Skeletal muscle satellite cell (primary cell): Measurements from ENCODE around the gene ASB1.
"Not testable (repeated sequence)": the region's sequence is repeated elsewhere in the genome, so short reads cannot be mapped to it uniquely, and the experiment has no call there.

Experiments used
- H3K27me3 ChIP-seq: 2 replicates; pipeline ENCODE4 v1.7.0; 2013; ENCODE audit warnings: low read length; ENCODE audit not compliant: control insufficient read depth, insufficient read depth
- H3K36me3 ChIP-seq: 2 replicates; pipeline ENCODE4 v1.7.0; 2013; ENCODE audit warnings: mild to moderate bottlenecking, control low read depth, low read length; ENCODE audit not compliant: insufficient read depth
- H3K4me1 ChIP-seq: 2 replicates; pipeline ENCODE4 v1.7.0; 2013; ENCODE audit warnings: low read length; ENCODE audit not compliant: control insufficient read depth, insufficient read depth
- H3K4me2 ChIP-seq: 2 replicates; pipeline ENCODE4 v1.7.0; 2013; ENCODE audit warnings: mild to moderate bottlenecking, low read length
- H3K4me3 ChIP-seq: 2 replicates; pipeline ENCODE4 v1.7.0; 2013; ENCODE audit warnings: low read length
- H3K9ac ChIP-seq: 2 replicates; pipeline ENCODE4 v1.7.0; 2013; ENCODE audit warnings: mild to moderate bottlenecking, low read depth, low read length, moderate library complexity
- H3K9me3 ChIP-seq: replicated peaks from 2 replicates; pipeline ENCODE4 v1.7.0; 2013; ENCODE audit warnings: mild to moderate bottlenecking, control low read depth, low read length

The ASB1 gene

DNA sequence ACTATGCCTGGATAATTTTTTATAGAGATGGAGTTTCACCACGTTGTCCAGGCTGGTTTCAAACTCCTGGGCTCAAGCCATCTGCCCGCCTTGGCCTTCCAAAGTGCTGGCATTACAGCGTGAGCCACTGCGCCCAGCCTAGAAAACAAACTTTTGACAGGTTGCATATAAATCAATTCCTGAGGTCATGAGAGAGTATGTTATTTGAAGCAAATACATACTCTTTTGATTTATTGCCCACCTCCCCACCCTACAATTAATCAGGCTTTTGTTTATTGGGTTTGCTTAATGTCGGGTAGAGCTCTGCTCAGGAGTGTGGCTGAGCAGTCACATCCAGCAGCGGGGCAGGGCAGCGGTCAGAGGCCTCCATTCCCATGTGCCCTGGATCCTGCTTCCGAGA is 37.9 kb upstream of the ASB1 start:
- Histone ChIP-seq H3K4me2 (no peak overlapping the region), H3K27me3 (no peaks in the 10 kb centered on the region), H3K4me3 (no peak overlapping the region), H3K4me1 (no peaks in the 10 kb centered on the region), H3K9ac (no peak overlapping the region), H3K9me3 (no peaks in the 10 kb centered on the region), H3K36me3 (no peaks in the 10 kb centered on the region)

DNA sequence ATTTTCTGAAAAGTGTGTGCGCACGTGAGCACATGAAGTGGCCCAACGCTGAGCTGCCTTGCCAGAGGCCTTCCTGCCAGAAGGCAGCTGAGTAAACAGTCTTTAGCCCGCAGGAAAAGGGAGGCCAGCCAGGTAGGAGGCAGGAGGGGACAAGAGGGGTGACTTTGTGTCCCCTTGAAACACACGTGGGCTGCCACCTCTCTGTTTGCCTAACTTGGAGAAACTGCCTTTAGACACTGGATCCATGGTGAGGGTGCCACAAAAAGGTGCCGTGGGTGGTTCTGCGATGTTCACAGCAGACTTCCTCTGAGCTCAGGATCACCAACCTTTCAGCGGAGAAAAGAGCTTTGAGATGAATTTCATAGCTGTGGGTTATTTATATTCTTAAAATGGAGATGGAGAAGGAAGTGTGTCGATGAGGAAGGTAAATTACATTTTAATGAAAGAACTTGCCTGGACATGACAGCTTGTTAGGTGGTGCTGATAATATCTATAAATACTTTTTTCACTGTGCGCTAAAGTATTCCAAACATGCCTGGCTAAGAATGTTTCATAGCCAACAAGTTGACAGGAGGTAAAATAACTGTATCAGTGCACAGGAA is 36.6 kb upstream of the ASB1 start:
- no peak overlapping the region for H3K4me2 ChIP-seq
- H3K27me3 ChIP-seq: no peaks in the 10 kb centered on the region
- H3K4me3 ChIP-seq: no peak overlapping the region
- no peaks in the 10 kb centered on the region for H3K9me3 ChIP-seq
- no peaks in the 10 kb centered on the region for H3K4me1 ChIP-seq
- H3K9ac ChIP-seq: no peak overlapping the region
- H3K36me3 ChIP-seq: no peaks in the 10 kb centered on the region

DNA sequence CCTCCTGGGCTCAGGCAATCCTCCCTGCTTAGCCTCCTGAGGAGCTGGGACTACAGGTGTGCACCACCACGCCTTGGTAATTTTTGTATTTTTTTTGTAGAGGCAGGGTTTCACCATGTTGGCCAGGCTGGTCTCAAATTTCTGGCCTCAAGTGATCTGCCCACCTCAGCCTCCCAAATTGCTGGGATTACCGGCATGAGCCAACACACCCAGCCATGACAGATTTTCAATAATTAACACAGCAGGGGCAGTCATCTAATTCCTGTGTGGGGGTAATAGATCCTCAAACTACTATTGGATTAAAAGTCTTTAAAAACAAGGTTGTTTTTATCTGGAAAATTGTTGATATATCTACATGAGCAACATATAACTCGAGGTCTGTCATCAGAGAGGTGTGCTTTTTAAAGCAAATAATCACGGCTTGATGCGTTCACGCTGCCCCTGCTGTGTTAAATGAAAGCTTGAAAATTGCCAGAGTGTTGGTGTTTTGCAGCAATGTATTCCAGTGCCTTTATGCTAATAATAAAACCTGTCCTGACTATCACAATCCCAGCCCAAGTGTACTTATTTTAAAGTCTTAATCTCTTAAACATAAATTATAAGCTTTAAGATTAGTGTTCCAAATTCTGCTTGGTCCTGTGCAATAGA is 35.6 kb upstream of the ASB1 start:
- Histone ChIP-seq H3K9me3 (no peaks in the 10 kb centered on the region), H3K27me3 (no peaks in the 10 kb centered on the region), H3K36me3 (no peaks in the 10 kb centered on the region), H3K4me1 (no peaks in the 10 kb centered on the region), H3K9ac (no peak overlapping the region), H3K4me2 (no peak overlapping the region), H3K4me3 (no peak overlapping the region)

DNA sequence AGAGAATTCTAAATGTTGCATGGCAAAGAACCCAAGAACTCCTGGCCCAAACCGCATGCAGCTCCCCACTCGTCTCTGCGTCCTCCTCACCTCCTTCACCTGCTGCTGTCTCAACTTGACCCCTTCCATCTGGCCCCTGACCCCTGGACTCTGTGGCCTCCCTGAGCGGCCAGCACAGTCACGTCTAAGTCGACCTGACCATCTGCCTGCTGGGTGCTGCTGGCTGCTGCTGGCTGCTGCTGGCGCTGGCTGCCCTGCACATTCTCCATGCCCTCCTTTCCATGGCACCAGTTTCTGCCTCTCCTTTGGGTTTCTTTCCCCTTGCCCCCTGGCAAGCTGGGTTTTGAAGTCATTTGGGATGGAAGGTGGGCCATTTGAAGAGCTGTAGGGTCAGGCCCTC is 30.1 kb upstream of the ASB1 start:
- Histone ChIP-seq H3K9ac (no peak overlapping the region), H3K4me1 (no peaks in the 10 kb centered on the region), H3K27me3 (no peaks in the 10 kb centered on the region), H3K4me2 (no peak overlapping the region), H3K9me3 (no peaks in the 10 kb centered on the region), H3K4me3 (no peak overlapping the region), H3K36me3 (peaks cover 11% of the 10 kb centered on the region)

DNA sequence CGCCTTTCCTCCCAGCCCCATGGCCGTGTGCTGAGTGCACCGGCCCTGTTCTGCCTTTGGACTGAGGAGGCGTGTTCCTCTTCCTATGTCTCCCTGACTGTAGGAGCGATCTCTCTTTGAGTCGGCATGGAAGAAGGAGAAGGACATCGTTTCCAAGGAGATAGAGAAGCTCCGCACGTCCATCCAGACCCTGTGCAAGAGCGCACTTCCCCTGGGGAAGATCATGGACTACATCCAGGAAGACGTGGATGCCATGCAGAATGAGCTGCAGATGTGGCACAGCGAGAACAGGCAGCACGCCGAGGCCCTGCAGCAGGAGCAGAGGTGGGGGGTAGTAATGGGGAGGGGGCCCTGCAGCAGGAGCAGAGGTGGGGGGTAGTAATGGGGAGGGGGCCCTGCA is 29.4 kb upstream of the ASB1 start:
- no peak overlapping the region for H3K4me2 ChIP-seq
- no peaks in the 10 kb centered on the region for H3K9me3 ChIP-seq
- H3K27me3 ChIP-seq: no peaks in the 10 kb centered on the region
- H3K4me3 ChIP-seq: no peak overlapping the region
- H3K36me3 ChIP-seq: peaks cover 14% of the 10 kb centered on the region
- H3K9ac ChIP-seq: no peak overlapping the region
- no peaks in the 10 kb centered on the region for H3K4me1 ChIP-seq

DNA sequence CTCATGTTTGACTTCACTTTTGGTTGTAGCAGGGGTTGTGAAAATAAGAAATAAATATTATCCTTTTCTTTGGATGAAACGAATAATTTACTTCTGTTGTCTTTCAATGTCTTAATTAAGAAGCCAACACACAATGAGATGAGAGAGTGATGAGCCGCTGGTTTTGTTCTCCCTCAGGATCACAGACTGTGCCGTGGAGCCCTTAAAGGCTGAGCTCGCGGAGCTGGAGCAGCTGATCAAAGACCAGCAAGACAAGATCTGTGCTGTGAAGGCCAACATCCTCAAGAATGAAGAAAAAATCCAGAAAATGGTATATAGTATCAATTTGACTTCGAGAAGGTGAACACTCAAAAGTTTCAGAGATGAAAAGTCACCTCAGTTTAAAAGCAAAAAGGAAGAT is 28.1 kb upstream of the ASB1 start:
- H3K4me3 ChIP-seq: no peak overlapping the region
- H3K4me2 ChIP-seq: no peak overlapping the region
- no peaks in the 10 kb centered on the region for H3K9me3 ChIP-seq
- H3K27me3 ChIP-seq: no peaks in the 10 kb centered on the region
- H3K4me1 ChIP-seq: no peaks in the 10 kb centered on the region
- peaks cover 18% of the 10 kb centered on the region for H3K36me3 ChIP-seq
- no peak overlapping the region for H3K9ac ChIP-seq

DNA sequence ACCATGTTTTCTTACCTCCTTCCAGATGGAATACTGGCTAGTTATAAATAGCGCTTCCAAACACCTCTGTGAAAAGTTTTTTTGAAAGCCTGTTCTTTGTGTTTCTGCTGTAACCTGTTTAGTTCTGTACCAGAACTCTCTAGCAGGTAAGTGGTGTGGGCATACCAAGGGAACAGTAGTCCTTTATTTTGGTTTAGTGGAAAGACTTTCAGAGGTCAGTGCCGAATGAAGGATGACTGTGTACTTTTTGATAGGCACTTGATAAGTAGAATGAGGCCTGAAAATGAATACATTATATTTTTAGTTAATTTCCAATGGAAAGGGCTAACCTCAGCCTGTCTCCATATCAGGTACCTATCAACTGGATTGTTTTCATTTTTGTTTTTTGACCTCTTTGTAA is 27.6 kb upstream of the ASB1 start:
- H3K9ac ChIP-seq: no peak overlapping the region
- H3K4me2 ChIP-seq: no peak overlapping the region

DNA sequence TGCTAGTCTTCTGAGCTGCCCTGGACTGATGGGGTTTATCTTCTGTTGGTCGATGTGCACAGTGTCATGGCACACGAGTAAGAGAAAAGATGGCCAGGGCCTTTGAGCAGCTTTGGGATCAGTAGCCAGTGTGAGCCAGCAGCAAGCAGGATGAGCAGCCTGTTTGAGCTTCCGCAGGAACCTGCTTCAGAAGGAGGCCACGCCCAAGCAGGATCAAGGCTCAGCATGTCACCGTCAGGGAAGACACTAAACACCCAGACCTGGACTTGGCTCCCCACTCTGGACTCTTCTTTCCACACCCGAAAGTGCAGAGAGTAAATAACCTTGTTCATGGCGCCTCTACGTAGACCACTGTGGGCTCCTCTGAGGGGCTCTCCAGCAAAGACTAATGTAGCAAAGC is 25.2 kb upstream of the ASB1 start:
- Histone ChIP-seq H3K9me3 (no peaks in the 10 kb centered on the region), H3K4me2 (no peak overlapping the region), H3K4me1 (no peaks in the 10 kb centered on the region), H3K4me3 (no peak overlapping the region), H3K9ac (no peak overlapping the region), H3K27me3 (no peaks in the 10 kb centered on the region), H3K36me3 (peaks cover 19% of the 10 kb centered on the region)

More for the DNA sequence above, 27.6 kb upstream of the ASB1 start:
- no peaks in the 10 kb centered on the region for H3K9me3 ChIP-seq
- no peaks in the 10 kb centered on the region for H3K27me3 ChIP-seq
- H3K4me3 ChIP-seq: no peak overlapping the region
- H3K4me1 ChIP-seq: no peaks in the 10 kb centered on the region
- peaks cover 19% of the 10 kb centered on the region for H3K36me3 ChIP-seq

DNA sequence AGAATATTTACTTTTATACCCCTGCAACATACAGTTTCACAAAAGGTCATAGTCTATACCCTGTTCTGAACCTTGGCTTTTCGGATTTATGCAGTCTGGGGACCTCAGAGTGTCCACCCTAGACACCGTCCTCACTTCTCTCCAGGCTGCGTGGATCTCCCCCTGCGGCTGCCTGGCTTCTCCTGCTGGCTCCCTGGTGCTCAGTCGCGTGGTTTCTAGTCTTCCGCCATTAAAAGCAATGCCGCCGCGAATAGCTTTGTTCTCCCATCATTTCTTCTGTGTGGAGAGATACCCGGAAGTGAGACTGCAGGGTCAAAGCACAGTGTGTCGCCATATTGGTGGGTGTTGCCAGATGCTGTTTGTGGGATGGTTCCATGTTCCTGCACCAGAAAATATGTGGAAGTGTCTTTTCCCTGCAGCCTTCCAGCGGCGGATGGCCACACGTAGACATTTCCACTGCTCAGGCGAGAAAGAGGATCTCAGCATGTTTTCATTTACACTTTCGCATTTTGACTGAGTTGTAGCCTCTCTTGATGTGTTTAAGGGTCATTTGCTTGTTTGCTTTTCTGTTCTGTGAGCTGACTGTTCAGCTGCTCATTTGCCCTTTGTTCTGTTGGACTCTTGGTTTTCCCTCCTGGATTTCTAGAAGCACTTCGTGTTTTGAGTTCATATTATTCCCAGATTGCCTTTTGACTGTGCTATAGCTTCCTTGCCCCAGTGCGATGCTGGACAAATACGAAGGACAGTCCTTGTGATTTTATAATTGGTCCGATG is 22.9 kb upstream of the ASB1 start:
- Histone ChIP-seq H3K4me2 (no peak overlapping the region), H3K4me1 (no peaks in the 10 kb centered on the region), H3K36me3 (peaks cover 17% of the 10 kb centered on the region), H3K4me3 (no peak overlapping the region), H3K27me3 (no peaks in the 10 kb centered on the region), H3K9ac (no peak overlapping the region), H3K9me3 (no peaks in the 10 kb centered on the region)

DNA sequence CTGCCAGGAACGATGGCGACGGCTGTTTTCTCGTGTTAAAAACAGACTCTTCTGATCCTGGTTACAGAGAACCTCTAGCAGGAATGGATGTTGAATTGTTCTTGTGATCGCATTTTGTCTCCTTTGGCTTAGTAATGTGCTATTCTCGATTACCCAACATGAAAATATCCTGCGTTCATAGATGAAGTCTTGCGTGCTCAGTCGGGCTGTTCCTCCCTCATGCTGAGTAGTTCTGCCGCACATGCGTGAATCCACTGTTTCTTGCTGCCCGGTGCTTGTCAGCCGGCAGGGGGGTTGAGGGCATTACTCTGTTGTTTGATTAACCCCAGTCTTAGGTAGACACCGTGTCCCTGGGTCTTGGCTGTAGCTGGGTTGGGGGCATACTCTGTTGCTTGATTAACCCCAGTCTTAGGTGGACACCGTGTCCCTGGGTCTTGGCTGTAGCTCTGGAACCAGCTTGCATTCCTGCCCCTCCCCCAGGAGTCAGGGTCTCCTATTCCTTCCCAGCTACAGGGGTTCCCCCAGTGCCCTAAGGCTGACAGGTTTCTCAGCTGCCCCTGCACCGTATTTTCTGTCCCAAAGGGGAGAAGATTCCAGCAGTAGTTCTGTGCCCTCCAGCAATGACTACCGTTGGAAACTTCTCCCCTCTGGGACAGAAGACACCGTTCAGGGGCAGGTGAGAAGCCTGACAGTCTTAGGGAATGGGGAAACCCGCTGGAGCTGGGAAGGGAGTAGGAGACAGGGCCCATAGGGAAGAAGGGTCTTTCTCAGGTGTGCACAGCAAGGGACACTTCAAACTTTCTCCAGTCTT is 22.1 kb upstream of the ASB1 start:
- H3K4me3 ChIP-seq: no peak overlapping the region
- no peak overlapping the region for H3K4me2 ChIP-seq
- no peaks in the 10 kb centered on the region for H3K4me1 ChIP-seq
- H3K36me3 ChIP-seq: peaks cover 12% of the 10 kb centered on the region
- no peaks in the 10 kb centered on the region for H3K27me3 ChIP-seq
- H3K9me3 ChIP-seq: no peaks in the 10 kb centered on the region
- H3K9ac ChIP-seq: no peak overlapping the region

DNA sequence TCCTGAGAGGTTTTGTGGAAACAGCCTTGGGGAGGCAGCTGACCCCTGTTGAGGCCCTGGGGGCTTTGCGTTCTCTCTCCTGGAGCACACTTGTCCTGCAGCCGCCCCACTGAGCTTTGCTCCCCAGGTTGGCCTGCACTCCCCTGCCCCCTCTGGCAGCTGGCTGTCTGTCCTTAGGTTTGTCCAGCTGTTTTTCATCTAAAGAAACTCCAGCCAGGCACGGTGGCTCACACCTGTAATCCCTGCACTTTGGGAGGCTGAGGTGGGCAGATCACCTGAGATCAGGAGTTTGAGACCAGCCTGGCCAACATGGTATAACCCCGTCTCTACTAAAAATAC is 21.5 kb upstream of the ASB1 start:
- H3K27me3 ChIP-seq, H3K4me1 ChIP-seq: not testable (repeated sequence)
- H3K36me3 ChIP-seq: peaks cover 12% of the 10 kb centered on the region

More for the DNA sequence above, 21.5 kb upstream of the ASB1 start:
- H3K9ac ChIP-seq, H3K9me3 ChIP-seq, H3K4me2 ChIP-seq, H3K4me3 ChIP-seq: not testable (repeated sequence)
